22Rv1 (cell line): ENCODE measurements around the gene DYRK1A.

Experiments used
- CTCF ChIP-seq: fragments of 450-650 bp; IDR thresholded peaks from 2 replicates; pipeline ENCODE4 v1.5.1; 2017; ENCODE audit warnings: mild to moderate bottlenecking
- ZFX ChIP-seq: fragments of 450-650 bp; IDR thresholded peaks from 2 replicates; pipeline ENCODE4 v1.6.1; 2017; ENCODE audit warnings: antibody characterized with exemption, borderline replicate concordance

GRCh38 chr21:37489553-37489952 lies 123.0 kb downstream of the DYRK1A start:
- TF ChIP-seq CTCF: no peak
- TF ChIP-seq ZFX: no peak
